ENCODE results near the gene IFNW1.

- TF ChIP-seq CTCF (IDR thresholded peaks at IDR 0.05) (no peak), EP300 (IDR thresholded peaks at IDR 0.05) (no peak), POLR2A (IDR thresholded peaks at IDR 0.05) (no peak)
Observed at GRCh38 chr9:21165516-21165915, 23.9 kb upstream of the IFNW1 start.

Measured in tibial nerve (tissue), 4 donors.